Stimulated activated CD8-positive, alpha-beta memory T cell treated with anti-CD3 and anti-CD28 coated beads, Interleukin-4, amount 100 ng/mL, for 1 hour (primary cell): ENCODE data around the gene IRAK2.
"Not testable (repeated sequence)": the region's sequence is repeated elsewhere in the genome, so short reads cannot be mapped to it uniquely, and the experiment has no call there.

Experiments used
- DNase-seq, 2 donors: peaks; one replicate each; pipeline ENCODE4 v3.0.0-alpha.2; 2020; ENCODE audit warnings: low read depth in 2 of 2, low spot score in 1 of 2

Gene IRAK2

GRCh38 chr3:10160346-10160745 is 4.4 kb upstream of the IRAK2 start:
- DNase-seq = no peak

GRCh38 chr3:10160925-10161324 is 3.8 kb upstream of the IRAK2 start:
- DNase-seq = no peak

GRCh38 chr3:10162185-10162584 is 2.5 kb upstream of the IRAK2 start:
- no peak for DNase-seq

GRCh38 chr3:10164201-10164545 is 546 bp upstream of the IRAK2 start:
- not testable (repeated sequence) for DNase-seq

GRCh38 chr3:10166213-10166604 is 1.5 kb downstream of the IRAK2 start:
- no peak for DNase-seq

GRCh38 chr3:10169000-10169496 is 4.3 kb downstream of the IRAK2 start:
- DNase-seq = no peak

GRCh38 chr3:10170915-10171478 is 6.3 kb downstream of the IRAK2 start:
- no peak for DNase-seq

- no peak for DNase-seq
Observed at GRCh38 chr3:10173095-10173925, 8.6 kb downstream of the IRAK2 start.

- no peak for DNase-seq
Observed at GRCh38 chr3:10173926-10174435, 9.3 kb downstream of the IRAK2 start.

- DNase-seq = not testable (repeated sequence)
Observed at GRCh38 chr3:10175334-10175733, 10.6 kb downstream of the IRAK2 start.

- DNase-seq = not testable (repeated sequence)
Observed at GRCh38 chr3:10176150-10176549, 11.4 kb downstream of the IRAK2 start.

- DNase-seq = no peak
Observed at GRCh38 chr3:10177737-10178136, 13.0 kb downstream of the IRAK2 start.

GRCh38 chr3:10178892-10179291 is 14.2 kb downstream of the IRAK2 start:
- no peak for DNase-seq

- no peak for DNase-seq
Observed at GRCh38 chr3:10180289-10180688, 15.6 kb downstream of the IRAK2 start.

- no peak for DNase-seq
Observed at GRCh38 chr3:10180738-10181295, 16.1 kb downstream of the IRAK2 start.

GRCh38 chr3:10182950-10183349 is 18.2 kb downstream of the IRAK2 start:
- DNase-seq = no peak

GRCh38 chr3:10184250-10184649 is 19.5 kb downstream of the IRAK2 start:
- no peak for DNase-seq

GRCh38 chr3:10185804-10186762 is 21.4 kb downstream of the IRAK2 start:
- DNase-seq = no peak

- DNase-seq = no peak
Observed at GRCh38 chr3:10187290-10187876, 22.7 kb downstream of the IRAK2 start.

GRCh38 chr3:10187944-10188343 is 23.2 kb downstream of the IRAK2 start:
- DNase-seq = no peak
